ENCODE measurements around the gene ATP6V0A4. TPM values are rescaled to one million over a fixed set of nuclear protein-coding genes. Genes with fewer than 3 reads are reported as not detected.

ATP6V0A4 gene
- total and polyA plus RNA-seq, 2 of the 13 experiments (the other 11 are each of a cell fraction or from before 2014, with no cell fraction given): 0.24 to 0.25 TPM

DNA sequence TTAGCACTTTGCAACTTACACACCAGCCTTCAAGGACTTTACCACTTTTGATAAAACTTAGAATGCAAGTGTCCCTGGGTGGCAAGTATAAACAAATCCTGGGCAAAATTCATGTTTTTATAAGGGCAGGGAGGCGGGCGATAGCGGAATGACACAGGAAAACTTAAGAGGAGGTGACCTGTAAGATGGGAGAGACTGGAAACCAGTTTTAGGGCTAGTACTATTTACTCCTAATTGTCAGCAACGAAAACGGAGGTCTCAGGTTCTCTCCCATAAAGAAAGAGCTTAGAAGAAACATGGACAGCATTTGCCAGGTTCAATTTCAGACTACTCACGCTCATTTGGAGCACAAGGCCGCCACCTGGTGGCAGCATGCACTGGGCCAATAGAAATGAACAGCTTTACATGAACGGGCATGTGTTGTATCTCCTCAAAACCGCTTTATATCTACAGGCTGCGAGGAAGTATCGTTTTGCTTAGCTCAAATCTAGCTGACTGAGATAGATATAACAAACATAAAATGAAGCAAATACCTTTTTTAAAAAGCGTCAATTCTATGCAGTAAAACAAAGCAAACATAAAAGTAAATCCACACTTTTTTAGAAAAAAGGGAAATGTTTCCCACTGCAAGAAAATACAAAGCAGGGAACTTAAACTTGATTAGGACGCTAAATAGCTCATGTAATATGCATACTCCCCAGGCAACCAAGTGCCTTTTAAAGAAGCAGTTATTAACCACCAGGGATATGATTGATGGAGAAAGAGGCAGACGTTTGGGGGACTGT is 59.3 kb downstream of the ATP6V0A4 start (continued):
- TF ChIP-seq ZNF550 (CRISPR knock-in tag; IDR thresholded peaks at IDR 0.05; ENCODE audit: borderline replicate concordance) (no peak), CCAR2 (optimal IDR thresholded peaks at IDR 0.05; ENCODE audit: low read depth, low read length) (no peak), ZFP90 (CRISPR knock-in tag; IDR thresholded peaks at IDR 0.05; ENCODE audit: borderline replicate concordance) (no peak), TEAD2 (CRISPR knock-in tag; IDR thresholded peaks at IDR 0.05) (no peak), IKZF4 (CRISPR knock-in tag; IDR thresholded peaks at IDR 0.05; ENCODE audit: borderline replicate concordance, low read depth, not compliant biosample characterization) (no peak), ERF (CRISPR knock-in tag; IDR thresholded peaks at IDR 0.05) (peak; percentile 46; the same call in 1 of the 2 replicates), SMARCE1 (IDR thresholded peaks at IDR 0.05; ENCODE audit: borderline replicate concordance) (no peak), MED8 (CRISPR knock-in tag; IDR thresholded peaks at IDR 0.05; ENCODE audit: insufficient replicate concordance) (no peak), BRD4 (CRISPR knock-in tag; IDR thresholded peaks at IDR 0.05) (no peak), SMC3 (IDR thresholded peaks at IDR 0.05; ENCODE audit: low read length) (peak; percentile 96), HOXA7 (CRISPR knock-in tag; IDR thresholded peaks at IDR 0.05) (no peak), THAP11 (CRISPR knock-in tag; IDR thresholded peaks at IDR 0.05) (peak; percentile 45; the same call in 1 of the 2 replicates), ZMYM4 (CRISPR knock-in tag; IDR thresholded peaks at IDR 0.05) (peak; percentile 64), FOXK1 (CRISPR knock-in tag; IDR thresholded peaks at IDR 0.05; ENCODE audit: borderline replicate concordance, low read depth) (peak; percentile 53; the same call in 1 of the 2 replicates), YEATS2 (CRISPR knock-in tag; IDR thresholded peaks at IDR 0.05; ENCODE audit: borderline replicate concordance) (peak; percentile 19; the same call in 1 of the 2 replicates), MXD4 (CRISPR knock-in tag; IDR thresholded peaks at IDR 0.05) (peak; percentile 35; the same call in 1 of the 2 replicates), MTA1 (CRISPR knock-in tag; IDR thresholded peaks at IDR 0.05; ENCODE audit: borderline replicate concordance) (no peak), SIX1 (CRISPR knock-in tag; IDR thresholded peaks at IDR 0.05; ENCODE audit: borderline replicate concordance) (peak; percentile 41; the same call in 1 of the 2 replicates), IRF2 (CRISPR knock-in tag; IDR thresholded peaks at IDR 0.05) (0 out of 2 replicates have a peak, but pooled peaks have one; percentile 54), CEBPG (CRISPR knock-in tag; IDR thresholded peaks at IDR 0.05) (0 out of 2 replicates have a peak, but pooled peaks have one; percentile 8)
- TF ChIP-seq, protein P1, sequence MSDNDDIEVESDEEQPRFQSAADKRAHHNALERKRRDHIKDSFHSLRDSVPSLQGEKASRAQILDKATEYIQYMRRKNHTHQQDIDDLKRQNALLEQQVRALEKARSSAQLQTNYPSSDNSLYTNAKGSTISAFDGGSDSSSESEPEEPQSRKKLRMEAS (IDR thresholded peaks at IDR 0.05): peak; percentile 46; the same call in 1 of the 2 replicates
- TF ChIP-seq, protein P2, sequence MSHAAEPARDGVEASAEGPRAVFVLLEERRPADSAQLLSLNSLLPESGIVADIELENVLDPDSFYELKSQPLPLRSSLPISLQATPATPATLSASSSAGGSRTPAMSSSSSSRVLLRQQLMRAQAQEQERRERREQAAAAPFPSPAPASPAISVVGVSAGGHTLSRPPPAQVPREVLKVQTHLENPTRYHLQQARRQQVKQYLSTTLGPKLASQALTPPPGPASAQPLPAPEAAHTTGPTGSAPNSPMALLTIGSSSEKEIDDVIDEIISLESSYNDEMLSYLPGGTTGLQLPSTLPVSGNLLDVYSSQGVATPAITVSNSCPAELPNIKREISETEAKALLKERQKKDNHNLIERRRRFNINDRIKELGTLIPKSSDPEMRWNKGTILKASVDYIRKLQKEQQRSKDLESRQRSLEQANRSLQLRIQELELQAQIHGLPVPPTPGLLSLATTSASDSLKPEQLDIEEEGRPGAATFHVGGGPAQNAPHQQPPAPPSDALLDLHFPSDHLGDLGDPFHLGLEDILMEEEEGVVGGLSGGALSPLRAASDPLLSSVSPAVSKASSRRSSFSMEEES (CRISPR knock-in tag; IDR thresholded peaks at IDR 0.05): 0 out of 2 replicates have a peak, but pooled peaks have one; percentile 38
- TF ChIP-seq, protein P3, sequence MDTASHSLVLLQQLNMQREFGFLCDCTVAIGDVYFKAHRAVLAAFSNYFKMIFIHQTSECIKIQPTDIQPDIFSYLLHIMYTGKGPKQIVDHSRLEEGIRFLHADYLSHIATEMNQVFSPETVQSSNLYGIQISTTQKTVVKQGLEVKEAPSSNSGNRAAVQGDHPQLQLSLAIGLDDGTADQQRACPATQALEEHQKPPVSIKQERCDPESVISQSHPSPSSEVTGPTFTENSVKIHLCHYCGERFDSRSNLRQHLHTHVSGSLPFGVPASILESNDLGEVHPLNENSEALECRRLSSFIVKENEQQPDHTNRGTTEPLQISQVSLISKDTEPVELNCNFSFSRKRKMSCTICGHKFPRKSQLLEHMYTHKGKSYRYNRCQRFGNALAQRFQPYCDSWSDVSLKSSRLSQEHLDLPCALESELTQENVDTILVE (CRISPR knock-in tag; IDR thresholded peaks at IDR 0.05): 0 out of 2 replicates have a peak, but pooled peaks have one; percentile 22
- TF ChIP-seq, protein P4, sequence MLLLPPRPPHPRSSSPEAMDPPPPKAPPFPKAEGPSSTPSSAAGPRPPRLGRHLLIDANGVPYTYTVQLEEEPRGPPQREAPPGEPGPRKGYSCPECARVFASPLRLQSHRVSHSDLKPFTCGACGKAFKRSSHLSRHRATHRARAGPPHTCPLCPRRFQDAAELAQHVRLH (CRISPR knock-in tag; IDR thresholded peaks at IDR 0.05; ENCODE audit: borderline replicate concordance, low read depth): peak; percentile 46; the same call in 1 of the 2 replicates
- TF ChIP-seq, protein P5, sequence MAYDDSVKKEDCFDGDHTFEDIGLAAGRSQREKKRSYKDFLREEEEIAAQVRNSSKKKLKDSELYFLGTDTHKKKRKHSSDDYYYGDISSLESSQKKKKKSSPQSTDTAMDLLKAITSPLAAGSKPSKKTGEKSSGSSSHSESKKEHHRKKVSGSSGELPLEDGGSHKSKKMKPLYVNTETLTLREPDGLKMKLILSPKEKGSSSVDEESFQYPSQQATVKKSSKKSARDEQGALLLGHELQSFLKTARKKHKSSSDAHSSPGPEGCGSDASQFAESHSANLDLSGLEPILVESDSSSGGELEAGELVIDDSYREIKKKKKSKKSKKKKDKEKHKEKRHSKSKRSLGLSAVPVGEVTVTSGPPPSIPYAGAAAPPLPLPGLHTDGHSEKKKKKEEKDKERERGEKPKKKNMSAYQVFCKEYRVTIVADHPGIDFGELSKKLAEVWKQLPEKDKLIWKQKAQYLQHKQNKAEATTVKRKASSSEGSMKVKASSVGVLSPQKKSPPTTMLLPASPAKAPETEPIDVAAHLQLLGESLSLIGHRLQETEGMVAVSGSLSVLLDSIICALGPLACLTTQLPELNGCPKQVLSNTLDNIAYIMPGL (CRISPR knock-in tag; IDR thresholded peaks at IDR 0.05; ENCODE audit: borderline replicate concordance in 1 of 2, low read depth in 1 of 2): 0 out of 4 replicates have a peak, but pooled peaks of 1 of the 2 experiments have one; percentile 31

Data from HepG2 (cell line).